ENCODE data around the gene ATP5MK. TPM values are rescaled to one million over a fixed set of nuclear protein-coding genes. Genes with fewer than 3 reads are reported as not detected.

The ATP5MK gene
- 100 to 1,000 TPM; 260 to 276 TPM for total RNA-seq

GRCh38 chr10:103396067-103396788 is at the start of gene ATP5MK, which contains the start of gene PDCD11:
Gene ATP5MK, minus strand, starts transcription at chr10:103396475. Its CDS starts 4,018 bp downstream, at chr10:103392457.
Gene PDCD11, plus strand, starts transcription at chr10:103396626. Its CDS starts 1,801 bp downstream, at chr10:103398427.
- Mint-ChIP-seq H3K4me1 (peaks cover 56% of the 10 kb centered on the region), H3K27me3 (no peaks in the 10 kb centered on the region), H3K27ac (peak within 1 kb of the TSS; percentile 93), H3K9me3 (no peaks in the 10 kb centered on the region), H3K4me3 (peak within 1 kb of the TSS; percentile 91), H3K36me3 (ENCODE audit: low read depth) (peaks cover 37% of the 10 kb centered on the region)
- peak; percentile 98 for DNase-seq
- POLR2A ChIA-PET: interaction anchor here (0.5 kb wide), 1 partner anchor 682 kb away, joined by 4 read pairs; the partner anchor contains the start of gene SFXN2
- CTCF ChIA-PET: interaction anchor here (0.8 to 1.1 kb wide), 5 partner anchors 12 to 213 kb away, joined by 3 read pairs; no protein-coding TSS in a partner anchor

- CTCF ChIA-PET: interaction anchor here (0.9 to 1.4 kb wide), 2 partner anchors 11 to 35 kb away, joined by 3 to 4 read pairs; no protein-coding TSS in a partner anchor
Measured at GRCh38 chr10:103445366-103445765, 49.1 kb upstream of the ATP5MK start.

GRCh38 chr10:103444478-103444877 is 48.2 kb upstream of the ATP5MK start:
- POLR2A ChIA-PET: no interaction called here
- H3K4me3 Mint-ChIP-seq: no peak overlapping the region
- H3K27me3 Mint-ChIP-seq: no peaks in the 10 kb centered on the region
- H3K9me3 Mint-ChIP-seq: no peaks in the 10 kb centered on the region
- peaks cover 76% of the 10 kb centered on the region for H3K36me3 Mint-ChIP-seq (ENCODE audit: low read depth)
- H3K4me1 Mint-ChIP-seq: peaks cover 33% of the 10 kb centered on the region
- DNase-seq: no peak
- CTCF ChIA-PET: interaction anchor here (0.5 to 0.9 kb wide), 2 partner anchors 13 to 41 kb away, joined by 3 read pairs; no protein-coding TSS in a partner anchor
- peak overlapping the region; percentile 51 for H3K27ac Mint-ChIP-seq

More at GRCh38 chr10:103445366-103445765, 49.1 kb upstream of the ATP5MK start:
- Mint-ChIP-seq H3K27ac (no peak overlapping the region), H3K36me3 (ENCODE audit: low read depth) (peaks cover 79% of the 10 kb centered on the region), H3K4me3 (no peak overlapping the region), H3K4me1 (peaks cover 42% of the 10 kb centered on the region), H3K27me3 (no peaks in the 10 kb centered on the region), H3K9me3 (no peaks in the 10 kb centered on the region)
- POLR2A ChIA-PET: no interaction called here
- no peak for DNase-seq

GRCh38 chr10:103443475-103444185 is 47.4 kb upstream of the ATP5MK start:
- H3K36me3 Mint-ChIP-seq (ENCODE audit: low read depth): peaks cover 70% of the 10 kb centered on the region
- H3K4me3 Mint-ChIP-seq: no peak overlapping the region
- H3K27ac Mint-ChIP-seq: no peak overlapping the region
- ChIA-PET POLR2A (no interaction called here), CTCF (interaction anchor here (0.6 to 1.5 kb wide), 4 partner anchors 37 to 243 kb away, joined by 3 to 4 read pairs (median 3); no protein-coding TSS in a partner anchor)
- DNase-seq: no peak
- no peaks in the 10 kb centered on the region for H3K27me3 Mint-ChIP-seq
- no peaks in the 10 kb centered on the region for H3K9me3 Mint-ChIP-seq
- H3K4me1 Mint-ChIP-seq: peaks cover 24% of the 10 kb centered on the region

GRCh38 chr10:103442031-103442461 is 45.8 kb upstream of the ATP5MK start:
- H3K27ac Mint-ChIP-seq: no peak overlapping the region

GRCh38 chr10:103441611-103442010 is 45.3 kb upstream of the ATP5MK start:
- Mint-ChIP-seq H3K36me3 (ENCODE audit: low read depth) (peaks cover 69% of the 10 kb centered on the region), H3K4me3 (no peak overlapping the region), H3K27me3 (no peaks in the 10 kb centered on the region), H3K4me1 (peaks cover 15% of the 10 kb centered on the region), H3K9me3 (no peaks in the 10 kb centered on the region), H3K27ac (no peak overlapping the region)
- POLR2A ChIA-PET: no interaction called here
- CTCF ChIA-PET: interaction anchor here (0.5 to 3.3 kb wide), 3 partner anchors 9 to 26 kb away, joined by 3 to 9 read pairs (median 6); no protein-coding TSS in a partner anchor
- DNase-seq: no peak

More at GRCh38 chr10:103442031-103442461, 45.8 kb upstream of the ATP5MK start:
- no peak overlapping the region for H3K4me3 Mint-ChIP-seq
- no peaks in the 10 kb centered on the region for H3K27me3 Mint-ChIP-seq
- POLR2A ChIA-PET: no interaction called here
- CTCF ChIA-PET: interaction anchor here (0.5 to 3.3 kb wide), 4 partner anchors 8 to 894 kb away, joined by 3 to 9 read pairs (median 4); no protein-coding TSS in a partner anchor
- no peak for DNase-seq
- H3K36me3 Mint-ChIP-seq (ENCODE audit: low read depth): peaks cover 69% of the 10 kb centered on the region
- peaks cover 15% of the 10 kb centered on the region for H3K4me1 Mint-ChIP-seq
- no peaks in the 10 kb centered on the region for H3K9me3 Mint-ChIP-seq

- no peak for DNase-seq
- ChIA-PET POLR2A (no interaction called here), CTCF (interaction anchor here (3.3 kb wide), 1 partner anchor 9 kb away, joined by 9 read pairs; no protein-coding TSS in a partner anchor)
- no peak overlapping the region for H3K4me3 Mint-ChIP-seq
- H3K27ac Mint-ChIP-seq: no peak overlapping the region
- peaks cover 12% of the 10 kb centered on the region for H3K4me1 Mint-ChIP-seq
- no peaks in the 10 kb centered on the region for H3K9me3 Mint-ChIP-seq
- H3K27me3 Mint-ChIP-seq: no peaks in the 10 kb centered on the region
- peaks cover 68% of the 10 kb centered on the region for H3K36me3 Mint-ChIP-seq (ENCODE audit: low read depth)
Measured at GRCh38 chr10:103441206-103441605, 44.9 kb upstream of the ATP5MK start.

GRCh38 chr10:103440416-103440815 is 44.1 kb upstream of the ATP5MK start:
- peaks cover 68% of the 10 kb centered on the region for H3K36me3 Mint-ChIP-seq (ENCODE audit: low read depth)
- no peak overlapping the region for H3K4me3 Mint-ChIP-seq
- peaks cover 9% of the 10 kb centered on the region for H3K4me1 Mint-ChIP-seq
- CTCF ChIA-PET: interaction anchor here (3.3 kb wide), 1 partner anchor 10 kb away, joined by 9 read pairs; no protein-coding TSS in a partner anchor
- H3K27me3 Mint-ChIP-seq: no peaks in the 10 kb centered on the region
- POLR2A ChIA-PET: no interaction called here
- no peak for DNase-seq
- no peak overlapping the region for H3K27ac Mint-ChIP-seq
- H3K9me3 Mint-ChIP-seq: no peaks in the 10 kb centered on the region

GRCh38 chr10:103439776-103440175 is 43.5 kb upstream of the ATP5MK start:
- no peak for DNase-seq
- POLR2A ChIA-PET: no interaction called here
- CTCF ChIA-PET: interaction anchor here (3.3 kb wide), 1 partner anchor 11 kb away, joined by 9 read pairs; no protein-coding TSS in a partner anchor
- Mint-ChIP-seq H3K4me1 (peaks cover 6% of the 10 kb centered on the region), H3K36me3 (ENCODE audit: low read depth) (peaks cover 66% of the 10 kb centered on the region), H3K9me3 (no peaks in the 10 kb centered on the region), H3K4me3 (no peak overlapping the region), H3K27me3 (no peaks in the 10 kb centered on the region), H3K27ac (no peak overlapping the region)

GRCh38 chr10:103433858-103434257 is 37.6 kb upstream of the ATP5MK start:
- POLR2A ChIA-PET: no interaction called here
- Mint-ChIP-seq H3K27me3 (no peaks in the 10 kb centered on the region), H3K27ac (no peak overlapping the region)

GRCh38 chr10:103431902-103432301 is 35.6 kb upstream of the ATP5MK start:
- Mint-ChIP-seq H3K4me3 (no peak overlapping the region), H3K36me3 (ENCODE audit: low read depth) (peaks cover 68% of the 10 kb centered on the region), H3K9me3 (no peaks in the 10 kb centered on the region), H3K27me3 (no peaks in the 10 kb centered on the region), H3K4me1 (peaks cover 58% of the 10 kb centered on the region), H3K27ac (no peak overlapping the region)
- DNase-seq: no peak
- POLR2A ChIA-PET: no interaction called here
- CTCF ChIA-PET: interaction anchor here (0.7 to 1.5 kb wide), 3 partner anchors 13 to 245 kb away, joined by 3 to 5 read pairs (median 3); no protein-coding TSS in a partner anchor

More at GRCh38 chr10:103433858-103434257, 37.6 kb upstream of the ATP5MK start:
- Mint-ChIP-seq H3K4me3 (no peak overlapping the region), H3K4me1 (peaks cover 40% of the 10 kb centered on the region), H3K9me3 (no peaks in the 10 kb centered on the region), H3K36me3 (ENCODE audit: low read depth) (peaks cover 65% of the 10 kb centered on the region)
- no peak for DNase-seq
- CTCF ChIA-PET: interaction anchor here (1.3 kb wide), 2 partner anchors 17 to 51 kb away, joined by 3 to 5 read pairs; no protein-coding TSS in a partner anchor

GRCh38 chr10:103429647-103430046 is 33.4 kb upstream of the ATP5MK start:
- Mint-ChIP-seq H3K4me1 (peaks cover 58% of the 10 kb centered on the region), H3K4me3 (peak overlapping the region; percentile 19), H3K27me3 (no peaks in the 10 kb centered on the region), H3K9me3 (no peaks in the 10 kb centered on the region), H3K36me3 (ENCODE audit: low read depth) (peaks cover 64% of the 10 kb centered on the region), H3K27ac (peak overlapping the region; percentile 77)
- ChIA-PET CTCF (no interaction called here), POLR2A (no interaction called here)
- peak; percentile 48 for DNase-seq

Measured in activated CD4-positive, alpha-beta T cell treated with anti-CD3 and anti-CD28 coated beads, Interleukin-2, amount 10 ng/mL, durations not matched to agents 7 days and 5 days (primary cell).